GM12878 (cell line): ENCODE results near the gene DKKL1.

Experiments
- POLR2AphosphoS5 ChIP-seq: IDR thresholded peaks from 2 replicates; pipeline ENCODE4 v1.6.1; 2011; ENCODE audit warnings: mild to moderate bottlenecking, low read length, inconsistent platforms
- USF2 ChIP-seq: IDR thresholded peaks from 2 replicates; pipeline ENCODE4 v1.6.1; 2011; ENCODE audit warnings: low read depth, low read length, improper control_type of control experiment, borderline replicate concordance

- TF ChIP-seq USF2 (no peak), POLR2AphosphoS5 (no peak)
Observed at GRCh38 chr19:49374665-49375434, 11.2 kb downstream of the DKKL1 start.
